H9 (cell line): ENCODE measurements around the gene SLC12A1. TPM values are rescaled to one million over a fixed set of nuclear protein-coding genes. Genes with fewer than 3 reads are reported as not detected.

Experiments
- DNase-seq: peaks from one replicate; pipeline ENCODE4 v3.0.0-alpha.2; 2017
- H2AFZ ChIP-seq: one replicate; pipeline ENCODE4 v1.6.1; 2013; ENCODE audit warnings: mild to moderate bottlenecking, low read length, control low read depth, moderate library complexity
- H2AK5ac ChIP-seq: 2 replicates; pipeline ENCODE4 v1.6.1; 2013; ENCODE audit warnings: low read length, control low read depth, mixed read lengths; ENCODE audit not compliant: insufficient read length
- H2BK120ac ChIP-seq: one replicate; pipeline ENCODE4 v1.6.1; 2013; ENCODE audit warnings: low read depth, mild to moderate bottlenecking, low read length, control low read depth, inconsistent platforms; ENCODE audit not compliant: poor library complexity, severe bottlenecking
- H2BK12ac ChIP-seq: 2 replicates; pipeline ENCODE4 v1.6.1; 2013; ENCODE audit warnings: low read length, control low read depth, mixed read lengths, low read depth; ENCODE audit not compliant: insufficient read length
- H2BK15ac ChIP-seq: 2 replicates; pipeline ENCODE4 v1.6.1; 2013; ENCODE audit warnings: low read depth, low read length, control low read depth
- H2BK20ac ChIP-seq: one replicate; pipeline ENCODE4 v1.6.1; 2013; ENCODE audit warnings: low read depth, mild to moderate bottlenecking, low read length, control low read depth, inconsistent platforms; ENCODE audit not compliant: poor library complexity, severe bottlenecking
- H2BK5ac ChIP-seq: 2 replicates; pipeline ENCODE4 v1.6.1; 2013; ENCODE audit warnings: low read length, control low read depth, mixed read lengths; ENCODE audit not compliant: insufficient read length
- H3K14ac ChIP-seq: 2 replicates; pipeline ENCODE4 v1.6.1; 2013; ENCODE audit warnings: low read length, control low read depth; ENCODE audit not compliant: insufficient read depth
- H3K18ac ChIP-seq: 2 replicates; pipeline ENCODE4 v1.6.1; 2013; ENCODE audit warnings: low read depth, mild to moderate bottlenecking, mixed read lengths, low read length, control low read depth; ENCODE audit not compliant: insufficient read length
- H3K23ac ChIP-seq: 2 replicates; pipeline ENCODE4 v1.6.1; 2013; ENCODE audit warnings: low read length, control low read depth, mixed read lengths, low read depth; ENCODE audit not compliant: insufficient read length
- H3K23me2 ChIP-seq: 2 replicates; pipeline ENCODE4 v1.6.1; 2013; ENCODE audit warnings: low read depth, mild to moderate bottlenecking, mixed read lengths, low read length, control low read depth; ENCODE audit not compliant: insufficient read length, poor library complexity, severe bottlenecking
- H3K27ac ChIP-seq: 2 replicates; pipeline ENCODE4 v1.5.1; 2013; ENCODE audit warnings: low read length, control low read depth, mixed read lengths, low read depth; ENCODE audit not compliant: insufficient read length
- H3K27me3 ChIP-seq: 2 replicates; pipeline ENCODE4 v1.6.1; 2013; ENCODE audit warnings: low read length, control low read depth, inconsistent platforms; ENCODE audit not compliant: insufficient read depth
- H3K4ac ChIP-seq: 2 replicates; pipeline ENCODE4 v1.6.1; 2013; ENCODE audit warnings: low read depth, mild to moderate bottlenecking, control low read depth, inconsistent platforms, low read length, moderate library complexity
- H3K4me1 ChIP-seq: 2 replicates; pipeline ENCODE4 v1.6.1; 2013; ENCODE audit warnings: low read length, control low read depth, inconsistent platforms; ENCODE audit not compliant: insufficient read depth
- H3K4me2 ChIP-seq: 2 replicates; pipeline ENCODE4 v1.6.1; 2013; ENCODE audit warnings: low read length, control low read depth, mixed read lengths; ENCODE audit not compliant: insufficient read length, insufficient read depth
- H3K56ac ChIP-seq: 2 replicates; pipeline ENCODE4 v1.6.1; 2013; ENCODE audit warnings: low read depth, mild to moderate bottlenecking, mixed read lengths, low read length, control low read depth; ENCODE audit not compliant: insufficient read length
- H3K79me1 ChIP-seq: 2 replicates; pipeline ENCODE4 v1.6.1; 2013; ENCODE audit warnings: low read depth, mild to moderate bottlenecking, moderate library complexity, low read length, control low read depth, inconsistent platforms; ENCODE audit not compliant: insufficient read depth, poor library complexity, severe bottlenecking
- H3K79me2 ChIP-seq: 2 replicates; pipeline ENCODE4 v1.6.1; 2013; ENCODE audit warnings: low read length, control low read depth, inconsistent platforms; ENCODE audit not compliant: insufficient read depth
- H3K9ac ChIP-seq: 2 replicates; pipeline ENCODE4 v1.6.1; 2013; ENCODE audit warnings: low read length, control low read depth, mixed read lengths; ENCODE audit not compliant: insufficient read length; ENCODE audit errors: extremely low read depth
- H3K9me3 ChIP-seq: one replicate; pipeline ENCODE4 v1.6.1; 2013; ENCODE audit warnings: low read depth, low read length, inconsistent platforms; ENCODE audit not compliant: control insufficient read depth
- H3T11ph ChIP-seq: one replicate; pipeline ENCODE4 v1.6.1; 2013; ENCODE audit warnings: mild to moderate bottlenecking, low read length, control low read depth, inconsistent platforms
- H4K20me1 ChIP-seq: one replicate; pipeline ENCODE4 v1.6.1; 2013; ENCODE audit not compliant: control insufficient read depth, insufficient read length, insufficient read depth
- H4K5ac ChIP-seq: 2 replicates; pipeline ENCODE4 v1.6.1; 2013; ENCODE audit warnings: low read depth, mild to moderate bottlenecking, mixed read lengths, low read length, control low read depth; ENCODE audit not compliant: insufficient read length
- H4K8ac ChIP-seq: replicated peaks from 2 replicates; pipeline ENCODE4 v1.6.1; 2013; ENCODE audit warnings: low read length, control low read depth, mixed read lengths, low read depth; ENCODE audit not compliant: insufficient read length
- H4K91ac ChIP-seq: 2 replicates; pipeline ENCODE4 v1.6.1; 2013; ENCODE audit warnings: low read depth, mild to moderate bottlenecking, moderate library complexity, mixed read lengths, low read length, control low read depth; ENCODE audit not compliant: insufficient read length
- H3K27ac Mint-ChIP-seq, 3 experiments: 2 replicates in 2 of 3; 3 replicates in 1 of 3; pipeline ENCODE4 v1.8.0; 2020 to 2021; ENCODE audit warnings: mixed read lengths in 3 of 3, mild to moderate bottlenecking in 1 of 3, moderate library complexity in 1 of 3
- H3K27me3 Mint-ChIP-seq: 2 replicates; pipeline ENCODE4 v1.8.0; 2021; ENCODE audit warnings: low read depth, mild to moderate bottlenecking, moderate library complexity, mixed read lengths
- H3K36me3 Mint-ChIP-seq, 3 experiments: 2 replicates in 2 of 3; 3 replicates in 1 of 3; pipeline ENCODE4 v1.8.0; 2020 to 2021; ENCODE audit warnings: low read depth in 3 of 3, mixed read lengths in 3 of 3; ENCODE audit not compliant: insufficient read depth in 1 of 3
- H3K4me1 Mint-ChIP-seq, 2 experiments: 2 replicates each; pipeline ENCODE4 v1.8.0; 2020; ENCODE audit warnings: mixed read lengths in 2 of 2
- H3K4me3 Mint-ChIP-seq, 2 experiments: 2 replicates in 1 of 2; 3 replicates in 1 of 2; pipeline ENCODE4 v1.8.0; 2020 to 2021; ENCODE audit warnings: mild to moderate bottlenecking in 2 of 2, mixed read lengths in 2 of 2, moderate library complexity in 1 of 2
- H3K9me3 Mint-ChIP-seq, 2 experiments: 2 replicates in 1 of 2; 3 replicates in 1 of 2; pipeline ENCODE4 v1.8.0; 2020; ENCODE audit warnings: mild to moderate bottlenecking in 2 of 2, mixed read lengths in 2 of 2, moderate library complexity in 1 of 2
- CTCF ChIP-seq: fragments of 200-600 bp; sonication (generic); conservative IDR thresholded peaks from 3 replicates; pipeline ENCODE4 v1.8.0; 2021; ENCODE audit warnings: antibody characterized with exemption, mild to moderate bottlenecking
- WGBS: extraction: QIAGEN DNeasy Blood & Tissue Kit; methylation state at CpG from one replicate; pipeline ENCODE4 v1.1.7; 2013; ENCODE audit warnings: missing lambda C conversion rate, low lambda C conversion rate, mixed read lengths; ENCODE audit not compliant: insufficient read length; ENCODE audit errors: extremely low coverage; 5-methylcytosine and 5-hydroxymethylcytosine counted together
- total RNA-seq: library from RNA; stranded (reverse); gene quantifications from 2 replicates; pipeline ENCODE4 v1.2.1, GENCODE V29; 2021

The SLC12A1 gene
- total RNA-seq, 1 experiment from 2014 or later, result 0.07 TPM

DNA sequence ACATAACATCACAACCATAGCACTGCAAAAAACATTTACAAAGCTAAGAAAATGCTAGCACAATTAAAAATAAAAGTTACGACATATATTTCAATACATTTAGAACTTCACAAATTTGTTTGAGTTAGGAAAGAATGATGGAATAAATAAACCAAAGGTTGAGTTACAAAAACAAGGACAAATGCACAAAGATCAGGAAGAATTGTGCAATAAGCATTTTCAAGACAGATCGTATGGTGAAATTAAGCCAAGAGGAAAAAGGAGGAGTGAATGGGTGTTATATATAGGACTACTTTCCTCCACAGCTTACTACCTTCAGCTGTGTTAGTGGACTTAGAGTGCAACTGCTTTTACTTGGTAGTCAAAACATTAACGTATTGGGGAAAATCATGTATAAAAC, 20.6 kb upstream of the SLC12A1 start:
- H2BK20ac ChIP-seq, result no peak overlapping the region
- H2BK12ac ChIP-seq, result no peak overlapping the region
- no peaks in the 10 kb centered on the region for H3K27me3 ChIP-seq
- H4K20me1 ChIP-seq, result no peaks in the 10 kb centered on the region
- H3K4me2 ChIP-seq, result no peak overlapping the region
- H3K4me1 Mint-ChIP-seq, result peaks cover under 1 to 3% of the 10 kb centered on the region in 2 experiments; a peak in 2 of 4 replicates
- no peaks in the 10 kb centered on the region for H3K23me2 ChIP-seq
- H4K5ac ChIP-seq, result no peak overlapping the region
- no peak overlapping the region for H2BK15ac ChIP-seq
- WGBS, result no CpG with 5 or more reads among the region's 3 CpGs
- no peak overlapping the region for H3K56ac ChIP-seq
- DNase-seq, result no peak
- no peak overlapping the region for H2AFZ ChIP-seq
- H3T11ph ChIP-seq, result no peak overlapping the region
- H3K36me3 Mint-ChIP-seq, result no peaks in the 10 kb centered on the region
- H3K4me3 Mint-ChIP-seq, result no peak overlapping the region
- no peaks in the 10 kb centered on the region for H3K9me3 Mint-ChIP-seq
- H4K91ac ChIP-seq, result no peak overlapping the region
- H3K79me2 ChIP-seq, result no peaks in the 10 kb centered on the region
- no peaks in the 10 kb centered on the region; the same call in 1 of the 2 replicates for H3K4me1 ChIP-seq
- H4K8ac ChIP-seq, result no peak overlapping the region
- H3K27ac Mint-ChIP-seq, result no peak overlapping the region
- no peak overlapping the region for H3K18ac ChIP-seq
- no peak overlapping the region for H3K14ac ChIP-seq
- H3K4ac ChIP-seq, result no peak overlapping the region
- H2BK5ac ChIP-seq, result no peak overlapping the region
- H2BK120ac ChIP-seq, result no peak overlapping the region
- H3K79me1 ChIP-seq, result no peaks in the 10 kb centered on the region
- H3K9ac ChIP-seq, result no peak overlapping the region
- no peak overlapping the region for H3K27ac ChIP-seq
- no peak overlapping the region for H2AK5ac ChIP-seq
- H3K9me3 ChIP-seq, result no peaks in the 10 kb centered on the region
- no peaks in the 10 kb centered on the region for H3K27me3 Mint-ChIP-seq
- no peak for TF ChIP-seq CTCF
- H3K23ac ChIP-seq, result no peak overlapping the region
